Activated CD8-positive, alpha-beta T cell treated with anti-CD3 and anti-CD28 coated beads for 36 hours (primary cell): ENCODE data around the gene EIF4E1B. TPM values are rescaled to one million over a fixed set of nuclear protein-coding genes. Genes with fewer than 3 reads are reported as not detected.
A peak's percentile ranks its signal among the peaks of the same experiment; 100 is the strongest.

Experiments used
- ATAC-seq: fragments of 200-7000 bp; cut with Tn5 transposase; one replicate; pipeline ENCODE4 v1.10.0; 2021; ENCODE audit warnings: mild to moderate bottlenecking, moderate library complexity
- CTCF ChIA-PET: fragments of 350-600 bp; sonication (Branson Sonifier 250); formaldehyde crosslinking; loops from one replicate; lab custom pipeline; 2021; ENCODE audit warnings: antibody characterized with exemption; lab: Charles Lee
- POLR2A ChIA-PET: fragments of 350-600 bp; sonication (Branson Sonifier 250); formaldehyde crosslinking; loops from one replicate; lab custom pipeline; 2021; ENCODE audit warnings: antibody characterized with exemption; lab: Charles Lee
- DNase-seq: peaks from one replicate; pipeline ENCODE4 v3.0.0-alpha.2; 2020
- H3K27ac Mint-ChIP-seq: one replicate; pipeline ENCODE4 v1.8.0; 2021; ENCODE audit warnings: mild to moderate bottlenecking, mixed read lengths
- H3K27me3 Mint-ChIP-seq: one replicate; pipeline ENCODE4 v1.8.0; 2021; ENCODE audit warnings: mixed read lengths
- H3K36me3 Mint-ChIP-seq: one replicate; pipeline ENCODE4 v1.8.0; 2021; ENCODE audit warnings: low read depth, mixed read lengths
- H3K4me1 Mint-ChIP-seq: one replicate; pipeline ENCODE4 v1.8.0; 2021; ENCODE audit warnings: low read depth, mixed read lengths
- H3K4me3 Mint-ChIP-seq: one replicate; pipeline ENCODE4 v1.8.0; 2021; ENCODE audit warnings: mild to moderate bottlenecking, moderate library complexity, mixed read lengths
- H3K9me3 Mint-ChIP-seq: one replicate; pipeline ENCODE4 v1.8.0; 2021; ENCODE audit warnings: mixed read lengths
- intact Hi-C: fragments of 100-400 bp; cut with micrococcal nuclease; formaldehyde crosslinking; loops from one replicate; pipeline ENCODE4 v1.10.0; 2022
- total RNA-seq, 2 experiments: library from RNA; stranded (reverse); gene quantifications; one replicate each; pipeline ENCODE4 v1.2.3, GENCODE V29; 2021
- TF ChIP-seq, protein P1 (sequence below): fragments of 200-600 bp; IDR thresholded peaks from one replicate; pipeline ENCODE4 v1.8.0; 2022; ENCODE audit warnings: antibody characterized with exemption, mild to moderate bottlenecking

The EIF4E1B gene
- total RNA-seq, 2 experiments from 2014 or later, result not detected

DNA sequence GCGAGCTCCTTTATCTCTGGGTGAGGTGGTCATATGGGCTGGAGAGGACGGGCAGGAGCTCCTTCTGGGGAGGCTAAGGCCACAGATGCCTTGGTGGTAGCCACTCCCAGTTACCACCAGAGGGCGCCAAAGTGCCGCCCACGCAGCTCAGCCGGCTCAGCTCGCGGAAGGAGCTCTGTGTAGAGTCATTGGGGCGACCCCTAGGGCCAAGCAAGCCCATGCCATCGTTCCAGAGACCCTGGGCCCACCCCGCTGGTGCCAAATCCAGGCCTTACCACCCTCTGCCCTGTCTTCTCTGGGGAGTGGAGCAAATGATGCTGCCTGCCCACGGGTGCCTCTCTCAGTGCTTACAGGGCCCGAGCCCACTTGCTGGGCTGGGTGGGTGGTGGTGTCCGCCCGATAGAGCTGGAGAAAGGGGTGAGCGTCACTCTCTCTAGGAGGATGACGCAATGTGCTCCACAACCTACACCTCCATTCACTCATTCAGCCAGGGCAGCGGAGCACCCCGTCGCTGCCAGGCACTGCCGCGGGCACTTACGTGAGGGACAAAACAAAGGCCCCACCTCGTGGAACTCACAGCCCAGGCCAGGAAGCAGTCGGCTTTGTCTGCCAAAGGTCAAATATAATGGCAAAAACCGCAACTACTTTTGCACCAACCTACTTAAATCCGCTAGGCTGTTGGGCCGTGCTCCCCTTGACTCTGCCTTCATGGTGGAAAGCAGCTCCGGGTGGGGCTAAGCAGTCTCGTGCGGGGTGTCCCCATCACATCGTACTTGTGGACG lies 30.6 kb downstream of the EIF4E1B start:
- Mint-ChIP-seq H3K36me3 (peaks cover 2% of the 10 kb centered on the region), H3K4me1 (peaks cover 30% of the 10 kb centered on the region), H3K4me3 (no peak overlapping the region), H3K9me3 (no peaks in the 10 kb centered on the region), H3K27ac (no peak overlapping the region), H3K27me3 (peaks cover 7% of the 10 kb centered on the region)
- ATAC-seq (peak; percentile 81), DNase-seq (peak; percentile 85)
- POLR2A ChIA-PET, result interaction anchor here (0.8 to 2.4 kb wide), 6 partner anchors 9 to 381 kb away, joined by 3 to 9 read pairs (median 4); partner anchors contain the start of gene TSPAN17
- TF ChIP-seq, protein P1, sequence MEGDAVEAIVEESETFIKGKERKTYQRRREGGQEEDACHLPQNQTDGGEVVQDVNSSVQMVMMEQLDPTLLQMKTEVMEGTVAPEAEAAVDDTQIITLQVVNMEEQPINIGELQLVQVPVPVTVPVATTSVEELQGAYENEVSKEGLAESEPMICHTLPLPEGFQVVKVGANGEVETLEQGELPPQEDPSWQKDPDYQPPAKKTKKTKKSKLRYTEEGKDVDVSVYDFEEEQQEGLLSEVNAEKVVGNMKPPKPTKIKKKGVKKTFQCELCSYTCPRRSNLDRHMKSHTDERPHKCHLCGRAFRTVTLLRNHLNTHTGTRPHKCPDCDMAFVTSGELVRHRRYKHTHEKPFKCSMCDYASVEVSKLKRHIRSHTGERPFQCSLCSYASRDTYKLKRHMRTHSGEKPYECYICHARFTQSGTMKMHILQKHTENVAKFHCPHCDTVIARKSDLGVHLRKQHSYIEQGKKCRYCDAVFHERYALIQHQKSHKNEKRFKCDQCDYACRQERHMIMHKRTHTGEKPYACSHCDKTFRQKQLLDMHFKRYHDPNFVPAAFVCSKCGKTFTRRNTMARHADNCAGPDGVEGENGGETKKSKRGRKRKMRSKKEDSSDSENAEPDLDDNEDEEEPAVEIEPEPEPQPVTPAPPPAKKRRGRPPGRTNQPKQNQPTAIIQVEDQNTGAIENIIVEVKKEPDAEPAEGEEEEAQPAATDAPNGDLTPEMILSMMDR, result peak; percentile 88
- CTCF ChIA-PET, result interaction anchor here (0.6 to 4.8 kb wide), 102 partner anchors 8 to 897 kb away, joined by 3 to 54 read pairs (median 4); partner anchors contain the start of genes CLTB, EIF4E1B, FAF2 and HK3
- intact Hi-C loops, result loop anchor here (5.0 kb wide), 1 partner anchor 296 kb away; no protein-coding TSS in a partner anchor

GRCh38 chr5:176661676-176662075 lies 31.2 kb downstream of the EIF4E1B start:
- ChIA-PET CTCF (interaction anchor here (1.0 to 4.8 kb wide), 37 partner anchors 8 to 526 kb away, joined by 3 to 54 read pairs (median 5); partner anchors contain the start of genes TSPAN17 and UNC5A), POLR2A (interaction anchor here (0.6 to 1.4 kb wide), 3 partner anchors 8 to 362 kb away, joined by 3 read pairs; no protein-coding TSS in a partner anchor)
- H3K27me3 Mint-ChIP-seq, result peaks cover 9% of the 10 kb centered on the region
- TF ChIP-seq, protein P1, result no peak
- H3K4me1 Mint-ChIP-seq, result peaks cover 30% of the 10 kb centered on the region
- H3K9me3 Mint-ChIP-seq, result no peaks in the 10 kb centered on the region
- no peak overlapping the region for H3K4me3 Mint-ChIP-seq
- intact Hi-C loops, result loop anchor here (5.0 kb wide), 1 partner anchor 296 kb away; no protein-coding TSS in a partner anchor
- H3K36me3 Mint-ChIP-seq, result peaks cover 2% of the 10 kb centered on the region
- no peak overlapping the region for H3K27ac Mint-ChIP-seq
- no peak for DNase-seq
- ATAC-seq, result no peak

DNA sequence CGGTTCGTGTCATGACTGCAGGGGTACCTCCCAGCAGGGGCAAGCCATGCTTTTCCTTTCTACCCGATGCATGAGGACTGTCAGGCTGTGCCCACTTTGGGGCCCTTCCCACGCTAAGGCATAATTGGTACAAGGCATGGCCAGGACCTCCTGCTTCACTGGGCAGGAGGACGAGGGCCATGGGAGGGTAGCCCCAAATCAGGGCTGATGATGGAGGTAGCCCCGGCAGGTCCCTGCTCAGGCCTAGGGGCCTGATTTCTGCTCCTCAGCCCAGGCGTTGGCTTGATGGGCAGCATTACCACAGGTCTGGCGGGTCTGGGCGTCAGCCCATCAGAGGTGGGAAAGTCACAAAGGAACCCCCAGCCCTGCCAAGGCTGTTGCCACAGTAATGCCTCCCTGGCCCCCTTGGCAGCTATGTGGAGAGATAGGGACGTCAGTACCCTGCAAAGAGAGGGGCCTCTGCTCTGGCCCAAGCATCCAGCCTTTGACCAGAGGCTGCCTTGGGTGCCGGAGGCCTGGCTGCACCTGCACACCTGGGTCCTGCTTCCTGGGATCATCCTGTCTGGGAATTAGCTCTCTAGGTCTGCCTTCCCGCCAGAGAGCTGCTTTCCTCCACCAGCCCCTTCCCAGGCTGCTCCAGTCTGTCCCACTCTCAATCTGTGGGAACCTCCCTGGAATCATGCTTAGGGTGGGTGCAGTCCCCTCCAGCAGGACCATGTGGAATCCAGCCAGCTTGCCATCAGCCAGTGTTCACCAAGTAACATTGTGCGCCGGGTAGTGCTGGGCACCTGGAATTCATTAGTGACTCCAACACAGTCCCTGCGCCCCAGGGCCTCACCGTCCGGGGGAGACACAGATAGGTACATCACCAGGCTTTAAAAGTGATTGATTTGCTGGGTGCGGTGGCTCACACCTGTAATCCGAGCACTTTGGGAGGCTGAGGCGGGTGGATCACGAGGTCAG lies 32.2 kb downstream of the EIF4E1B start:
- peaks cover 2% of the 10 kb centered on the region for H3K36me3 Mint-ChIP-seq
- POLR2A ChIA-PET, result interaction anchor here (1.5 kb wide), 1 partner anchor 146 kb away, joined by 3 read pairs; no protein-coding TSS in a partner anchor
- ATAC-seq, result no peak

GRCh38 chr5:176663566-176663965 lies 33.1 kb downstream of the EIF4E1B start:
- H3K4me1 Mint-ChIP-seq, result peaks cover 20% of the 10 kb centered on the region
- no peaks in the 10 kb centered on the region for H3K36me3 Mint-ChIP-seq
- no peak for ATAC-seq
- intact Hi-C loops, result loop anchor here (5.0 kb wide), 1 partner anchor 294 kb away; no protein-coding TSS in a partner anchor
- H3K27me3 Mint-ChIP-seq, result peaks cover 9% of the 10 kb centered on the region
- ChIA-PET CTCF (no interaction called here), POLR2A (interaction anchor here (1.5 kb wide), 1 partner anchor 145 kb away, joined by 3 read pairs; no protein-coding TSS in a partner anchor)
- no peak overlapping the region for H3K27ac Mint-ChIP-seq
- TF ChIP-seq, protein P1, result no peak
- no peak for DNase-seq
- no peaks in the 10 kb centered on the region for H3K9me3 Mint-ChIP-seq
- no peak overlapping the region for H3K4me3 Mint-ChIP-seq

More for the DNA sequence above, 32.2 kb downstream of the EIF4E1B start:
- H3K27me3 Mint-ChIP-seq, result peaks cover 9% of the 10 kb centered on the region
- no peak overlapping the region for H3K4me3 Mint-ChIP-seq
- CTCF ChIA-PET, result no interaction called here
- H3K9me3 Mint-ChIP-seq, result no peaks in the 10 kb centered on the region
- intact Hi-C loops, result loop anchor here (5.0 kb wide), 1 partner anchor 295 kb away; no protein-coding TSS in a partner anchor
- H3K4me1 Mint-ChIP-seq, result peaks cover 29% of the 10 kb centered on the region
- H3K27ac Mint-ChIP-seq, result no peak overlapping the region
- no peak for DNase-seq
- TF ChIP-seq, protein P1, result no peak
